OCI-LY7 (cell line): ENCODE results near the gene EHMT2. TPM values are rescaled to one million over a fixed set of nuclear protein-coding genes. Genes with fewer than 3 reads are reported as not detected.

Experiments used
- BruUV-seq: library from RNA; stranded (reverse); fragments of 400-500 nt; replicated peaks from 2 replicates; lab custom pipeline; 2021; lab: Mats Ljungman, UMichigan
- CTCF ChIA-PET: fragments of 300-600 bp; sonication (Branson Sonifier 250); formaldehyde crosslinking; loops from one replicate; lab custom pipeline; 2022; ENCODE audit warnings: antibody characterized with exemption; ENCODE audit not compliant: unreplicated experiment; lab: Charles Lee
- POLR2A ChIA-PET: fragments of 300-600 bp; sonication (Branson Sonifier 250); formaldehyde crosslinking; loops from one replicate; lab custom pipeline; 2022; ENCODE audit warnings: antibody characterized with exemption; lab: Charles Lee
- DNase-seq: peaks from one replicate; pipeline ENCODE4 v3.0.0-alpha.2; 2015; ENCODE audit warnings: low spot score
- H2AFZ ChIP-seq: fragments of 200-600 bp; sonication (generic), shearing (Covaris generic); 2 replicates; pipeline ENCODE4 v1.6.1; 2014; ENCODE audit warnings: mild to moderate bottlenecking, antibody characterized with exemption, low read length, moderate library complexity
- H3K27ac ChIP-seq: fragments of 200-600 bp; sonication (generic); 2 replicates; pipeline ENCODE4 v1.5.1; 2014; ENCODE audit warnings: mixed run types, low read depth, mild to moderate bottlenecking, moderate library complexity, low read length, inconsistent platforms; ENCODE audit not compliant: poor library complexity, severe bottlenecking
- H3K36me3 ChIP-seq: fragments of 200-600 bp; sonication (generic); 2 replicates; pipeline ENCODE4 v1.6.1; 2014; ENCODE audit warnings: mild to moderate bottlenecking, antibody characterized with exemption, low read length, moderate library complexity, mixed read lengths; ENCODE audit not compliant: insufficient read depth
- H3K4me1 ChIP-seq: fragments of 200-600 bp; sonication (generic); 2 replicates; pipeline ENCODE4 v1.5.1; 2014; ENCODE audit warnings: mild to moderate bottlenecking, low read length; ENCODE audit not compliant: insufficient read depth, poor library complexity, severe bottlenecking
- H3K4me2 ChIP-seq: fragments of 200-600 bp; sonication (generic); 2 replicates; pipeline ENCODE4 v1.6.1; 2014; ENCODE audit warnings: mild to moderate bottlenecking, low read length
- H3K4me3 ChIP-seq: fragments of 200-600 bp; sonication (generic); 2 replicates; pipeline ENCODE4 v1.5.1; 2014; ENCODE audit warnings: mild to moderate bottlenecking, low read depth, low read length; ENCODE audit not compliant: poor library complexity, severe bottlenecking
- H3K79me2 ChIP-seq: fragments of 200-600 bp; sonication (generic); 2 replicates; pipeline ENCODE4 v1.6.1; 2016; ENCODE audit warnings: low read depth, mild to moderate bottlenecking, low read length, moderate library complexity, mixed read lengths; ENCODE audit not compliant: insufficient read depth
- H3K9me2 ChIP-seq: fragments of 200-600 bp; sonication (generic); 2 replicates; pipeline ENCODE4 v1.6.1; 2016; ENCODE audit warnings: mild to moderate bottlenecking, low read length, mixed read lengths; ENCODE audit not compliant: insufficient read depth
- H3K9me3 ChIP-seq: fragments of 200-600 bp; sonication (generic); 2 replicates; pipeline ENCODE4 v1.6.1; 2014; ENCODE audit warnings: mild to moderate bottlenecking, mixed run types, low read length, mixed read lengths
- H4K20me1 ChIP-seq: fragments of 200-600 bp; sonication (generic); 2 replicates; pipeline ENCODE4 v1.6.1; 2014; ENCODE audit warnings: mild to moderate bottlenecking, antibody characterized with exemption, low read length, moderate library complexity, mixed read lengths; ENCODE audit not compliant: insufficient read depth
- CTCF ChIP-seq: fragments of 200-600 bp; sonication (generic); conservative IDR thresholded peaks from 2 replicates; pipeline ENCODE4 v1.5.1; 2014; ENCODE audit warnings: mild to moderate bottlenecking, antibody characterized with exemption, low read length, moderate library complexity, mixed read lengths
- EZH2phosphoT487 ChIP-seq: fragments of 200-600 bp; sonication (generic); IDR thresholded peaks from 2 replicates; pipeline ENCODE4 v1.6.1; 2018; ENCODE audit warnings: low read depth, borderline replicate concordance, mild to moderate bottlenecking, mixed run types, antibody characterized with exemption, low read length, moderate library complexity, mixed read lengths
- intact Hi-C: fragments of 100-400 bp; cut with micrococcal nuclease; formaldehyde crosslinking; loops from one replicate; pipeline ENCODE4 v1.10.0; 2022; ENCODE audit not compliant: unreplicated experiment
- total RNA-seq, 2 experiments: library from RNA; depleted of rRNA in 1 of 2; stranded (reverse); fragments of >200 nt in 1 of 2; shearing (Covaris generic) in 1 of 2; gene quantifications; 2 replicates each; pipeline ENCODE4 v1.2.3, GENCODE V29; 2014 to 2022

The EHMT2 gene
- total RNA-seq, 2 experiments from 2014 or later, result 49.5 to 76.8 TPM

DNA sequence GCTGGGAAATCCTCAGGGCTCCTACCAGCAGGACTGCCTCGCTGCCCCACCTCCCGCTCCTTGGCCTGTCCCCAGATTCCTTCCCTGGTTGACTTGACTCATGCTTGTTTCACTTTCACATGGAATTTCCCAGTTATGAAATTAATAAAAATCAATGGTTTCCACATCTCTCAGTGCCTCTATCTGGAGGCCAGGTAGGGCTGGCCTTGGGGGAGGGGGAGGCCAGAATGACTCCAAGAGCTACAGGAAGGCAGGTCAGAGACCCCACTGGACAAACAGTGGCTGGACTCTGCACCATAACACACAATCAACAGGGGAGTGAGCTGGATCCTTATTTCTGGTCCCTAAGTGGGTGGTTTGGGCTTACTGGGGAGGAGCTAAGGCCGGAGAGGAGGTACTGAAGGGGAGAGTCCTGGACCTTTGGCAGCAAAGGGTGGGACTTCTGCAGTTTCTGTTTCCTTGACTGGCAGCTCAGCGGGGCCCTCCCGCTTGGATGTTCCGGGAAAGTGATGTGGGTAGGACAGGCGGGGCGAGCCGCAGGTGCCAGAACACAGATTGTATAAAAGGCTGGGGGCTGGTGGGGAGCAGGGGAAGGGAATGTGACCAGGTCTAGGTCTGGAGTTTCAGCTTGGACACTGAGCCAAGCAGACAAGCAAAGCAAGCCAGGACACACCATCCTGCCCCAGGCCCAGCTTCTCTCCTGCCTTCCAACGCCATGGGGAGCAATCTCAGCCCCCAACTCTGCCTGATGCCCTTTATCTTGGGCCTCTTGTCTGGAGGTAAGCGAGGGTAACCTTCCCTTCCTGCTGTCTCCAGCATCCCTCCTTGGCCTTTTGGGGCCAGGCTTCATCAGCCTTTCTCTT, 48.2 kb upstream of the EHMT2 start, which contains the start of gene CFB:
TSS of gene CFB (plus strand) at position 589 of the 863 bp plus-strand sequence. CDS start at position 716, 127 bp downstream.
- Histone ChIP-seq H3K9me2 (no peaks in the 10 kb centered on the region), H3K36me3 (0 out of 2 replicates have a peak, but pooled peaks cover under 1% of the 10 kb centered on the region), H3K27ac (no peak within 1 kb of the TSS), H3K4me1 (no peaks in the 10 kb centered on the region), H3K4me2 (no peak within 1 kb of the TSS), H3K9me3 (no peaks in the 10 kb centered on the region), H2AFZ (no peak within 1 kb of the TSS), H4K20me1 (no peaks in the 10 kb centered on the region), H3K79me2 (no peaks in the 10 kb centered on the region), H3K4me3 (no peak within 1 kb of the TSS)
- TF ChIP-seq CTCF (no peak), EZH2phosphoT487 (no peak)
- intact Hi-C loops, result no loop called here
- ChIA-PET CTCF (no interaction called here), POLR2A (no interaction called here)
- no peak for DNase-seq
- no TSS peak for BruUV-seq

- Histone ChIP-seq H3K27ac (no peak overlapping the region), H3K9me2 (no peaks in the 10 kb centered on the region), H3K4me1 (no peaks in the 10 kb centered on the region), H3K4me3 (no peak overlapping the region), H4K20me1 (no peaks in the 10 kb centered on the region), H3K36me3 (no peaks in the 10 kb centered on the region), H3K79me2 (no peaks in the 10 kb centered on the region), H2AFZ (no peak overlapping the region), H3K9me3 (no peaks in the 10 kb centered on the region), H3K4me2 (no peak overlapping the region)
- intact Hi-C loops, result no loop called here
- DNase-seq, result no peak
- BruUV-seq, result no TSS peak
- POLR2A ChIA-PET, result no interaction called here
- no peak for TF ChIP-seq EZH2phosphoT487
- no peak for TF ChIP-seq CTCF
- CTCF ChIA-PET, result no interaction called here
Observed at GRCh38 chr6:31945154-31945506, 47.6 kb upstream of the EHMT2 start.

DNA sequence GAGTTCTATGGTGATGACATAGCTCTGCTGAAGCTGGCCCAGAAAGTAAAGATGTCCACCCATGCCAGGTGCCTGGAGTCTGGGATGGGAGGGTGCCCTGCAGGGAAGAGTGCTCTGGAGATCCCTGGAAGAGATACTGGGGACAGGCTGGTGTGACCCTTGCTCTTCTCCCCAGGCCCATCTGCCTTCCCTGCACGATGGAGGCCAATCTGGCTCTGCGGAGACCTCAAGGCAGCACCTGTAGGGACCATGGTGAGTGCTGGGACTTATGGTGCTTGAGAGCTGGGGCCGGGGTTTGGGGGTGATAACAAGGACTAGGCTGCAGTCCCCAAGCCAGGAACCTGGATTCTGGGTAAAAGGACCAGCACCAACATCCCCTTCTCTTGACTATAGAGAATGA, 46.2 kb upstream of the EHMT2 start:
- BruUV-seq, result no TSS peak
- H3K36me3 ChIP-seq, result no peaks in the 10 kb centered on the region
- no peaks in the 10 kb centered on the region for H3K9me3 ChIP-seq
- TF ChIP-seq EZH2phosphoT487 (no peak), CTCF (no peak)
- no peaks in the 10 kb centered on the region for H3K79me2 ChIP-seq
- no peak overlapping the region for H3K4me2 ChIP-seq
- no peak overlapping the region for H3K4me3 ChIP-seq
- H3K27ac ChIP-seq, result no peak overlapping the region
- no peaks in the 10 kb centered on the region for H4K20me1 ChIP-seq
- H3K4me1 ChIP-seq, result no peaks in the 10 kb centered on the region
- no peaks in the 10 kb centered on the region for H3K9me2 ChIP-seq
- POLR2A ChIA-PET, result interaction anchor here (0.6 kb wide), 1 partner anchor 1701 kb away, joined by 3 read pairs; no protein-coding TSS in a partner anchor
- CTCF ChIA-PET, result no interaction called here
- DNase-seq, result no peak
- H2AFZ ChIP-seq, result no peak overlapping the region
- intact Hi-C loops, result no loop called here
